ENCODE data around the gene CCDC127.
"Not testable (repeated sequence)": the region's sequence is repeated elsewhere in the genome, so short reads cannot be mapped to it uniquely, and the experiment has no call there.

The CCDC127 gene

GRCh38 chr5:231661-232060 lies 13.7 kb upstream of the CCDC127 start:
- no peak for DNase-seq

GRCh38 chr5:230711-231110 lies 12.8 kb upstream of the CCDC127 start:
- DNase-seq: no peak

- DNase-seq: no peak
Measured at GRCh38 chr5:228886-229285, 10.9 kb upstream of the CCDC127 start.

- not testable (repeated sequence) for DNase-seq
Measured at GRCh38 chr5:227375-227774, 9.4 kb upstream of the CCDC127 start.

- DNase-seq: no peak
Measured at GRCh38 chr5:225334-225733, 7.4 kb upstream of the CCDC127 start.

- no peak for DNase-seq
Measured at GRCh38 chr5:223791-224190, 5.8 kb upstream of the CCDC127 start.

- DNase-seq: not testable (repeated sequence)
Measured at GRCh38 chr5:222951-223715, 5.2 kb upstream of the CCDC127 start.

- no peak for DNase-seq
Measured at GRCh38 chr5:219991-220390, 2.0 kb upstream of the CCDC127 start.

GRCh38 chr5:219460-219863 lies 1.5 kb upstream of the CCDC127 start:
- DNase-seq: no peak

- no peak for DNase-seq
Measured at GRCh38 chr5:218457-219291, 721 bp upstream of the CCDC127 start.

- DNase-seq: not testable (repeated sequence)
Measured at GRCh38 chr5:216076-216475, 1.9 kb downstream of the CCDC127 start.

- not testable (repeated sequence) for DNase-seq
Measured at GRCh38 chr5:215256-215655, 2.7 kb downstream of the CCDC127 start.

GRCh38 chr5:213803-214395 lies 4.1 kb downstream of the CCDC127 start:
- no peak for DNase-seq

- no peak for DNase-seq
Measured at GRCh38 chr5:208449-209114, 9.4 kb downstream of the CCDC127 start.

- DNase-seq: no peak
Measured at GRCh38 chr5:207599-207998, 10.4 kb downstream of the CCDC127 start.

GRCh38 chr5:206927-207536 lies 10.9 kb downstream of the CCDC127 start:
- DNase-seq: no peak

- no peak for DNase-seq
Measured at GRCh38 chr5:206406-206805, 11.5 kb downstream of the CCDC127 start.

- no peak for DNase-seq
Measured at GRCh38 chr5:204966-205670, 12.8 kb downstream of the CCDC127 start.

- DNase-seq: no peak
Measured at GRCh38 chr5:204462-204861, 13.5 kb downstream of the CCDC127 start.

- DNase-seq: no peak
Measured at GRCh38 chr5:204001-204400, 14.0 kb downstream of the CCDC127 start.

GRCh38 chr5:203246-203930 lies 14.6 kb downstream of the CCDC127 start:
- no peak for DNase-seq

GRCh38 chr5:201672-202071 lies 16.3 kb downstream of the CCDC127 start:
- no peak for DNase-seq
